GM23248 (cell line): ENCODE measurements around the gene CEMIP2. TPM values are rescaled to one million over a fixed set of nuclear protein-coding genes. Genes with fewer than 3 reads are reported as not detected.

Experiments used
- DNase-seq: peaks from one replicate; pipeline ENCODE4 v3.0.0-alpha.2; 2015
- H2AFZ ChIP-seq: fragments of 200-600 bp; sonication (generic); 2 replicates; pipeline ENCODE4 v1.6.1; 2016; ENCODE audit warnings: antibody characterized with exemption
- H3F3A ChIP-seq: fragments of 200-600 bp; sonication (generic); 2 replicates; pipeline ENCODE4 v1.6.1; 2016; ENCODE audit warnings: mild to moderate bottlenecking, antibody characterized with exemption, mixed run types; ENCODE audit not compliant: insufficient read depth
- H3K27ac ChIP-seq: fragments of 200-600 bp; sonication (generic); 2 replicates; pipeline ENCODE4 v1.5.1; 2016; ENCODE audit warnings: mild to moderate bottlenecking
- H3K27me3 ChIP-seq: fragments of 200-600 bp; sonication (generic); replicated peaks from 2 replicates; pipeline ENCODE4 v1.6.1; 2016; ENCODE audit warnings: mild to moderate bottlenecking; ENCODE audit not compliant: insufficient read depth
- H3K36me3 ChIP-seq: fragments of 200-600 bp; sonication (generic); 2 replicates; pipeline ENCODE4 v1.6.1; 2016; ENCODE audit warnings: low read depth, mild to moderate bottlenecking
- H3K4me1 ChIP-seq: fragments of 200-600 bp; sonication (generic); 2 replicates; pipeline ENCODE4 v1.6.1; 2016; ENCODE audit warnings: mild to moderate bottlenecking; ENCODE audit not compliant: insufficient read depth
- H3K4me2 ChIP-seq: fragments of 200-600 bp; sonication (generic); one replicate; pipeline ENCODE4 v1.6.1; 2016; ENCODE audit warnings: mild to moderate bottlenecking; ENCODE audit not compliant: unreplicated experiment
- H3K4me3 ChIP-seq: fragments of 200-600 bp; sonication (generic); 2 replicates; pipeline ENCODE4 v1.5.1; 2016; ENCODE audit warnings: mild to moderate bottlenecking
- H3K79me2 ChIP-seq: fragments of 200-600 bp; sonication (generic); 2 replicates; pipeline ENCODE4 v1.6.1; 2016; ENCODE audit warnings: mild to moderate bottlenecking; ENCODE audit not compliant: insufficient read depth
- H3K9ac ChIP-seq: fragments of 200-600 bp; sonication (generic); 2 replicates; pipeline ENCODE4 v1.6.1; 2016; ENCODE audit warnings: mild to moderate bottlenecking
- H3K9me2 ChIP-seq: fragments of 200-600 bp; sonication (generic); 2 replicates; pipeline ENCODE4 v1.6.1; 2016; ENCODE audit warnings: mixed run types, mild to moderate bottlenecking, moderate library complexity; ENCODE audit not compliant: insufficient read depth
- H3K9me3 ChIP-seq: fragments of 200-600 bp; sonication (generic); one replicate; pipeline ENCODE4 v1.6.1; 2017; ENCODE audit warnings: low read depth
- H4K20me1 ChIP-seq: fragments of 200-600 bp; sonication (generic); 2 replicates; pipeline ENCODE4 v1.6.0; 2016; ENCODE audit not compliant: insufficient read depth
- EZH2 ChIP-seq: fragments of 200-600 bp; sonication (generic); IDR thresholded peaks from 2 replicates; pipeline ENCODE4 v1.6.1; 2018; ENCODE audit warnings: antibody characterized with exemption, mild to moderate bottlenecking; ENCODE audit not compliant: insufficient read depth, poor library complexity, severe bottlenecking
- EZH2phosphoT487 ChIP-seq: fragments of 200-600 bp; sonication (generic); IDR thresholded peaks from 2 replicates; pipeline ENCODE4 v1.6.1; 2018; ENCODE audit warnings: antibody characterized with exemption, moderate library complexity, mild to moderate bottlenecking, low read depth; ENCODE audit not compliant: insufficient read depth
- WGBS, 2 experiments: methylation state at CpG; one replicate each; pipeline ENCODE4 v1.1.6; 2015 to 2017; ENCODE audit warnings: low lambda C conversion rate in 2 of 2, low coverage in 1 of 2; ENCODE audit errors: missing lambda C conversion rate in 2 of 2; 5-methylcytosine and 5-hydroxymethylcytosine counted together
- in situ Hi-C: fragments of 300-500 bp; cut with MboI; formaldehyde crosslinking; loops from 2 replicates; pipeline ENCODE4 v1.15.0; 2020
- polyA plus RNA-seq: library from polyadenylated mRNA; unstranded; fragments of >200 nt; fragmentation: Nextera tagmentation; extraction: Ambion mirVana; gene quantifications from 2 replicates; pipeline ENCODE4 v1.2.1, GENCODE V29; 2016
- total RNA-seq: library from RNA; depleted of rRNA; stranded (reverse); fragments of >200 nt; shearing (Covaris generic); gene quantifications from 2 replicates; pipeline ENCODE4 v1.2.3, GENCODE V29; 2014

CEMIP2 gene
- total and polyA plus RNA-seq, 2 experiments from 2014 or later: 12.7 to 40.4 TPM

DNA sequence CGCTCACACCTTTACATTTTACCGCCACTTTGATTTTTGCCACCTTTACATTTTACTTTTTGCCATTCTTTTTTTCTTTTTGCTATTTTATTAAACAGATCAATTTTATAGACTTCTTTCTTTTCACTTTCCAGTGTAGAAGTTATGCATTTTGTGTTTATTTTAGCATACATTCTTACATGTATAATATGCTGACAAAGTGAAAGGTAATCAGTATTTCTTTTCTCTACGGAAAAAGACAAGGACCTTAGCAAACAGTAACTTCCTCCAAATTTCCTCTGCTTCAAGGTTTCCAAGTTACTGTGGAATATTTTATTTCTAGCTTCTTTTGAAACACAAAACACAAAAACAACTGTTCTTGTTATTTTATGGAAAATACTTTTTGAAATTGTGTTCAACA, 97.0 kb downstream of the CEMIP2 start:
- in situ Hi-C loops: no loop called here
- TF ChIP-seq EZH2: no peak
- no peak for TF ChIP-seq EZH2phosphoT487
- 93 to 99% methylated on average over 3 of the region's 3 CpGs for WGBS, 2 experiments
- H3K36me3 ChIP-seq: no peaks in the 10 kb centered on the region
- no peaks in the 10 kb centered on the region for H4K20me1 ChIP-seq
- no peak overlapping the region for H3K4me2 ChIP-seq
- H3K4me3 ChIP-seq: no peak overlapping the region
- no peak for DNase-seq
- no peaks in the 10 kb centered on the region for H3K4me1 ChIP-seq
- no peak overlapping the region for H3K27ac ChIP-seq
- no peaks in the 10 kb centered on the region for H3K27me3 ChIP-seq
- no peak overlapping the region for H3K9ac ChIP-seq
- H3K9me3 ChIP-seq: no peaks in the 10 kb centered on the region
- no peaks in the 10 kb centered on the region for H3K9me2 ChIP-seq
- peaks cover under 1% of the 10 kb centered on the region; the same call in 1 of the 2 replicates for H3F3A ChIP-seq
- H2AFZ ChIP-seq: no peak overlapping the region
- no peaks in the 10 kb centered on the region for H3K79me2 ChIP-seq

- in situ Hi-C loops: no loop called here
- Histone ChIP-seq H2AFZ (no peak overlapping the region), H3K27ac (no peak overlapping the region), H3K27me3 (no peaks in the 10 kb centered on the region), H3K4me3 (no peak overlapping the region), H3K36me3 (no peaks in the 10 kb centered on the region), H4K20me1 (no peaks in the 10 kb centered on the region), H3K9me2 (no peaks in the 10 kb centered on the region), H3K4me1 (no peaks in the 10 kb centered on the region), H3K9me3 (no peaks in the 10 kb centered on the region), H3K79me2 (no peaks in the 10 kb centered on the region), H3K9ac (no peak overlapping the region), H3K4me2 (no peak overlapping the region), H3F3A (no peaks in the 10 kb centered on the region)
- WGBS, 2 experiments: 75 to 76% methylated on average over 1 of the region's 1 CpG
- DNase-seq: no peak
- TF ChIP-seq EZH2: no peak
Observed at GRCh38 chr9:71670121-71670520, 98.2 kb downstream of the CEMIP2 start.

GRCh38 chr9:71669284-71669995, 98.9 kb downstream of the CEMIP2 start:
- H3K9ac ChIP-seq: no peak overlapping the region
- H3K4me1 ChIP-seq: peaks cover 5% of the 10 kb centered on the region; the same call in 1 of the 2 replicates
- DNase-seq: no peak
- H3K79me2 ChIP-seq: no peaks in the 10 kb centered on the region
- no peaks in the 10 kb centered on the region for H3K9me3 ChIP-seq
- H3K4me2 ChIP-seq: no peak overlapping the region
- TF ChIP-seq EZH2phosphoT487 (no peak), EZH2 (no peak)
- no peaks in the 10 kb centered on the region for H3K9me2 ChIP-seq
- no peaks in the 10 kb centered on the region for H4K20me1 ChIP-seq
- H3K27ac ChIP-seq: no peak overlapping the region
- H3F3A ChIP-seq: 0 out of 2 replicates have a peak, but pooled peaks cover 2% of the 10 kb centered on the region
- no peak overlapping the region for H3K4me3 ChIP-seq
- H3K27me3 ChIP-seq: no peaks in the 10 kb centered on the region
- H2AFZ ChIP-seq: no peak overlapping the region
- in situ Hi-C loops: no loop called here
- WGBS, 2 experiments: 78 to 85% methylated on average over 3 of the region's 3 CpGs
- no peaks in the 10 kb centered on the region for H3K36me3 ChIP-seq

GRCh38 chr9:71668717-71669116, 99.6 kb downstream of the CEMIP2 start:
- Histone ChIP-seq H2AFZ (no peak overlapping the region), H3K4me2 (no peak overlapping the region), H3K36me3 (no peaks in the 10 kb centered on the region), H3F3A (0 out of 2 replicates have a peak, but pooled peaks cover 9% of the 10 kb centered on the region), H3K4me3 (no peak overlapping the region), H4K20me1 (no peaks in the 10 kb centered on the region), H3K9me2 (no peaks in the 10 kb centered on the region), H3K79me2 (no peaks in the 10 kb centered on the region), H3K27ac (no peak overlapping the region), H3K27me3 (no peaks in the 10 kb centered on the region), H3K9ac (no peak overlapping the region), H3K4me1 (peaks cover 12% of the 10 kb centered on the region), H3K9me3 (no peaks in the 10 kb centered on the region)
- TF ChIP-seq EZH2: no peak
- TF ChIP-seq EZH2phosphoT487: no peak
- in situ Hi-C loops: no loop called here
- WGBS, 2 experiments: 50 to 80% methylated on average over 1 to 2 of the region's 2 CpGs
- DNase-seq: no peak
